ENCODE measurements around the gene FGD3.

FGD3 gene

DNA sequence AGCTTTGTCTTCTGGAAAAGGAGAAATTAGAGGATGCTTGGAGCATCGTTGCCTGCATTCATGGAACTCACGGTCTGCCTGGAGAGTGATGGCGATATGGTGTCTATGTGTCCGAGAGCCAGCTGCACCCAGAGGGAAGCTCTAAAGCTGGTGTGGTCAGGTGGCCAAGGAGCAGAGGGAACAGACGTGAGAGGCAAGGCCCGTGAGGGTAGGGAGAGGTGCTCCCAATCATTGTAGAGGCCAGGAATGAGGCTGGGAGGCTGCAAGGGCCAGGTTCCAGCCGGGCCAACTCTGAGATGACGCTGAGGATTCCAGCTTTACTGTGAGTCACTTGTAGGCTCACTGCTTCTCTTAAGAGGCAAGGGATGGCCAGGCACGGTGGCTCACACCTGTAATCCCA is 7.6 kb downstream of the FGD3 start:
- H3K4me3 ChIP-seq (ENCODE audit: low read depth, low read length), result no peak overlapping the region
- TF ChIP-seq, protein P1, sequence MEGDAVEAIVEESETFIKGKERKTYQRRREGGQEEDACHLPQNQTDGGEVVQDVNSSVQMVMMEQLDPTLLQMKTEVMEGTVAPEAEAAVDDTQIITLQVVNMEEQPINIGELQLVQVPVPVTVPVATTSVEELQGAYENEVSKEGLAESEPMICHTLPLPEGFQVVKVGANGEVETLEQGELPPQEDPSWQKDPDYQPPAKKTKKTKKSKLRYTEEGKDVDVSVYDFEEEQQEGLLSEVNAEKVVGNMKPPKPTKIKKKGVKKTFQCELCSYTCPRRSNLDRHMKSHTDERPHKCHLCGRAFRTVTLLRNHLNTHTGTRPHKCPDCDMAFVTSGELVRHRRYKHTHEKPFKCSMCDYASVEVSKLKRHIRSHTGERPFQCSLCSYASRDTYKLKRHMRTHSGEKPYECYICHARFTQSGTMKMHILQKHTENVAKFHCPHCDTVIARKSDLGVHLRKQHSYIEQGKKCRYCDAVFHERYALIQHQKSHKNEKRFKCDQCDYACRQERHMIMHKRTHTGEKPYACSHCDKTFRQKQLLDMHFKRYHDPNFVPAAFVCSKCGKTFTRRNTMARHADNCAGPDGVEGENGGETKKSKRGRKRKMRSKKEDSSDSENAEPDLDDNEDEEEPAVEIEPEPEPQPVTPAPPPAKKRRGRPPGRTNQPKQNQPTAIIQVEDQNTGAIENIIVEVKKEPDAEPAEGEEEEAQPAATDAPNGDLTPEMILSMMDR (IDR thresholded peaks at IDR 0.05; ENCODE audit: low read depth, low read length, missing control alignments), result no peak
- no peak for DNase-seq (ENCODE audit: low read depth)
- in situ Hi-C loops (cut with HindIII; ENCODE audit: low sequenced_read_pairs), result no loop called here

DNA sequence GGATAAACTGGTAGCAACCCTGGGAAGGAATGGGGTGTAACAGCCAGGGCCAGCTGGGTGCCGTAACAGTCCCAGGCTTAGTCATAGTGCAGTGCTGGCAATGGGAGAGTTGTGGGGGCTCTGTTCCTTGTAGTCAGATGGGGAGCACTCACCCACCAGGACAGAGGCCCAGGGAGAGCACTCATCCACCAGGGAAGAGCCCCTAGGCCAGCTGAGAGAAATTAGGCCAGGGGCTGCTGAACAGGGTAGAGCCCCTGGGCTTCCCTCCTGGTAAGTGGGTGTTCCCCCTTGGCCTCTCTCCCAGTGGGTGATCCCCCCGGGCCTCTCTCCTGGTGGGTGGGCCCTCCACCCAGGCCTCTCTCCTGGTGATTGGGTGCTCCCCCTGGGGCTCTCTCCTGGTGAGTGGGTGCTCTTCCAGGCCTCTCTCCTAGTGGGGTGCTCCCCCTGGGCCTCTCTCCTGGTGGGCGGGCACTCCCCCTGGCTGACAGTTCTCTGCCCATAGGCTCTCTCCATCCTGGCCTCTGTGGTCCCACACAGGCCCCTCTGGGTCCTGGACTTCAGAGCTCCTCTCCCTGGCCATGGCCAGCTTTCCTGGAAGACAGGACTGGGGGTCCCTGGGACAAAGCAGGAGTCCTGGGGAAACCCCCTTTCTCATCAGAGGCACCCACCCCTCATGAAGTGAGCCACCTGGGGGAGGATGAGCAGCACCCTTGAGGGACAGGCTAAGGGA is 13.4 kb downstream of the FGD3 start:
- TF ChIP-seq, protein P1 (IDR thresholded peaks at IDR 0.05; ENCODE audit: low read depth, low read length, missing control alignments), result no peak
- no peak for DNase-seq (ENCODE audit: low read depth)
- H3K4me3 ChIP-seq (ENCODE audit: low read depth, low read length), result no peak overlapping the region
- in situ Hi-C loops (cut with HindIII; ENCODE audit: low sequenced_read_pairs), result no loop called here

DNA sequence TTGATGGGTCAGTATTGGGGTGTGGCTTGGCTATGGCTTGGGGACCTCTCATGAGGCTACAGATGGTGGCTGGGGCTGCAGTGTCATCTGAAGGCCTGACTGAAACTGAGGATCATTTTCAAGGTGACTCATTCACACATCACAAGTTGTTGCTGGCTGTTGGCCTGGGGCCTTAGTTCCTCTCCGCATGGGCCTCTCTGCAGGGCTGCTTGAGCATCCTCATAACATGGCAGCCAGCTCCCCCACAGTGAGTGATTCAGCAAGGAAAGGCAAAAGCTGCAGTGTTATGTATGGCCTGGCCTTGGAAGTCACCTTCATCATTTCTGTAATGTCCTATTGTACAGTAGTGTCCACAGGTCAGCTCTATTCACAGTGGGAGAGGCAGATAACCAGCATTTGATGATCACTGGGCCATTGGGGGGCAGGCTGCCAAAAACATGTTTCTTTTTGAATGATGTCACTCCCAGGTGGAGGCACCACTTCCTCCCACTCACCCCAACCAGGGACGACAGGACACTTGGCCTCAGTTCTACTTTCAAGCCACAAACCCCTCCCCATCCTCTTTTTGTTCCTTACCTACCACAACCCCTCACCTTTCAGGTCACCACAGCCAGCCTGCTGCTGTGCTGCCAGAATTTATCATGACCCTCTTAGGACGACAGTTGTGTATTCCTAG is 14.4 kb downstream of the FGD3 start:
- TF ChIP-seq, protein P1 (IDR thresholded peaks at IDR 0.05; ENCODE audit: low read depth, low read length, missing control alignments), result no peak
- in situ Hi-C loops (cut with HindIII; ENCODE audit: low sequenced_read_pairs), result no loop called here
- H3K4me3 ChIP-seq (ENCODE audit: low read depth, low read length), result no peak overlapping the region
- no peak for DNase-seq (ENCODE audit: low read depth)

DNA sequence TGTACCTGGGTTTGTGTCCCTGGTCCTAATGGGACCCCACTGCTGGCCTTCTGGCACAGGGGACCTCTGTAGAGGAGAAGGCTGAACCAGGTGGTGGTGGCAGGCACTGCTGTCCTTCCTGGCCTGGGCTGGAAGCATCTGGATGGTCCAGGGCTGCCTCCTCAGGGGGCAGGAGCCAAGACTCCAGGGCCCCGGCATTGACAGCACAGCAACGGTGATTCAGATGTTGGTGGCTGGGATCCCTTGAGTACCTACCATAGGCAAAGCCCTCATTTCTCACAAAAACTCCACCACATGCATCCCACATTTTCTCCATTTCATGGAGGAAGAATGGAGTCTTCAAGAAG is 15.0 kb downstream of the FGD3 start:
- DNase-seq (ENCODE audit: low read depth), result no peak
- in situ Hi-C loops (cut with HindIII; ENCODE audit: low sequenced_read_pairs), result no loop called here
- no peak overlapping the region for H3K4me3 ChIP-seq (ENCODE audit: low read depth, low read length)
- TF ChIP-seq, protein P1 (IDR thresholded peaks at IDR 0.05; ENCODE audit: low read depth, low read length, missing control alignments), result no peak

DNA sequence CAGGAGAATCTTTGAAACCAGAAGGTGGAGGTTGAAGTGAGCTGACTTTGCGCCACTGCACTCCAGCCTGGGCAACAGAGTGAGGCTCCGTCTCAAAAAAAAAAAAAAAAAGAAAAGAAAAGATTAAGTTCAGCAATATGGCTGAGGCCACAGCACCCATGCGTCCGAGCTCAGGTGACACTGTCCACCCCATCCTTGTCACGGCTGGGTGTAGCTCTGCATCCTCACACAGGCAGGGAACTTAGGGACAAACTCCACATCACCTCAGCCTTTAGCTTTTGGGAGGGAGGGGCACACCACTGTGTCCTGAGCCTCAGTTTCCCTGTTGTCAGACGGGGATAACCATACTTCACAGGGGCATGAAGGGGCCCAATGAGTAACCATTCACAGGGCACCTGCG is 15.5 kb downstream of the FGD3 start:
- no peak for DNase-seq (ENCODE audit: low read depth)
- in situ Hi-C loops (cut with HindIII; ENCODE audit: low sequenced_read_pairs), result no loop called here
- no peak overlapping the region for H3K4me3 ChIP-seq (ENCODE audit: low read depth, low read length)
- TF ChIP-seq, protein P1 (IDR thresholded peaks at IDR 0.05; ENCODE audit: low read depth, low read length, missing control alignments), result no peak

DNA sequence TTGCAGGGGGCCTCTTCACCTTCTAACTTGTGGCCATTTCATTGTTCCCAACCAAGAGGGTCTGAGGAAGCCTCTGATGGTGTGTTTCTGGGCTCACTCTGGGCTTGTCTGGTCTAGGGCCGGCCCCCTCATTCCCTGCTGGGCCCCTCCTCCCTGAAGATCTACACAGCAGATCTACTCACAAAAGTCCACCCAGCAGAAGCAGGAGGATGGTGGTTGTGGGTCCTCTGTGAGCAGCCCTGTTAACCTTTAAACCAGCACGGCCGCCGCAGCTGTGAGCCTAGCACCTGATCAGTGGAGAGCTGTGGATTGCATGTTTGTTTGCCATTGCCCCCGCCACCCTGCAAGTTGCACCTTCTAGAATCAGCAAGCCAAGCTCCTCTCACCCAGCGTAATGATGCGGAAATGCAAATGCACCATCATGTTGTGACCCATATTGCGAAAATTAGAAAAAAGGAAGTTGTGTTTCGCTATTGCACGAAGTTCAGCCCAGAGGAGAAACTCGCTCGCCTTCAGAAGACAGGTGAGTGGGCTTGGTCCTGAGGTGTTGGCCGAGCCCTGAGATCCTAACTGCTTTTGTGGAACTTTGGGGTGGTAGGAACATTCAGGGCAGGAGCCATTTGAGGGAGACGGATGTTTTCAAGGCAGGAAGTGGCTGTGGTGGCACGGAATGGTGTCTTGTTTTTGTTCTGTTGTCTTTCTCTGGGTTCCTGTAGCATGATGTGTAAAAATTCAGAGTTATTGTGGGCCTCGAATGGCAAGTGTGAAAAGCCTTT is 16.7 kb downstream of the FGD3 start:
- TF ChIP-seq, protein P1 (IDR thresholded peaks at IDR 0.05; ENCODE audit: low read depth, low read length, missing control alignments), result no peak
- in situ Hi-C loops (cut with HindIII; ENCODE audit: low sequenced_read_pairs), result no loop called here
- H3K4me3 ChIP-seq (ENCODE audit: low read depth, low read length), result no peak overlapping the region
- DNase-seq (ENCODE audit: low read depth), result no peak
